OCI-LY3 (cell line): ENCODE measurements around the gene STIMATE.

ENCODE experiments used
- EZH2phosphoT487 ChIP-seq: fragments of 200-600 bp; shearing (Covaris generic); IDR thresholded peaks from 2 replicates; pipeline ENCODE4 v1.6.1; 2018; ENCODE audit warnings: antibody characterized with exemption, mixed run types, low read depth
- TF ChIP-seq, protein P1 (sequence below): fragments of 200-600, 300-600 bp; sonication (generic); IDR thresholded peaks from 2 replicates; pipeline ENCODE4 v1.5.1; 2014; ENCODE audit warnings: antibody characterized with exemption, low read length, low read depth

DNA sequence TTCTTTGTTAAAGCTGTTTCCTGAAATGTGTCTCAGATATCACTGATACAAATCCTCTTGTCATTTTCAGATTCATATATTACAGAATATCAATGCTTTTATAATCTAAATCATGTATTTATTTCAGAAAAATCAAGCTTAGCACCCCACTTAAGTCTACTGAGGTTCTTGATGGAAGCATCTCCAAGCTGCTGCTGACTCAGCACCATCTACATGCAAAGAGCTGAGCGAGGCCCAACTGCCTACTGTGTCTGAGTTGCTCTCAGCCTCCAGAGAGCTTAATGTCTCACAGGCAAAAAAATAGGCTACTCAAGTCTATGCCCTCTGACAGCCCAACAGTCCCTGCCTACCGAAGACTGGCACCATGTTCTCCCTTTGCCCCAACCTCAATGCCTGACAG, 29.2 kb upstream of the STIMATE start:
- TF ChIP-seq, protein P1, sequence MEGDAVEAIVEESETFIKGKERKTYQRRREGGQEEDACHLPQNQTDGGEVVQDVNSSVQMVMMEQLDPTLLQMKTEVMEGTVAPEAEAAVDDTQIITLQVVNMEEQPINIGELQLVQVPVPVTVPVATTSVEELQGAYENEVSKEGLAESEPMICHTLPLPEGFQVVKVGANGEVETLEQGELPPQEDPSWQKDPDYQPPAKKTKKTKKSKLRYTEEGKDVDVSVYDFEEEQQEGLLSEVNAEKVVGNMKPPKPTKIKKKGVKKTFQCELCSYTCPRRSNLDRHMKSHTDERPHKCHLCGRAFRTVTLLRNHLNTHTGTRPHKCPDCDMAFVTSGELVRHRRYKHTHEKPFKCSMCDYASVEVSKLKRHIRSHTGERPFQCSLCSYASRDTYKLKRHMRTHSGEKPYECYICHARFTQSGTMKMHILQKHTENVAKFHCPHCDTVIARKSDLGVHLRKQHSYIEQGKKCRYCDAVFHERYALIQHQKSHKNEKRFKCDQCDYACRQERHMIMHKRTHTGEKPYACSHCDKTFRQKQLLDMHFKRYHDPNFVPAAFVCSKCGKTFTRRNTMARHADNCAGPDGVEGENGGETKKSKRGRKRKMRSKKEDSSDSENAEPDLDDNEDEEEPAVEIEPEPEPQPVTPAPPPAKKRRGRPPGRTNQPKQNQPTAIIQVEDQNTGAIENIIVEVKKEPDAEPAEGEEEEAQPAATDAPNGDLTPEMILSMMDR = no peak
- no peak for TF ChIP-seq EZH2phosphoT487
